Endothelial cell of umbilical vein (primary cell): ENCODE results near the gene CLDND1. TPM values are rescaled to one million over a fixed set of nuclear protein-coding genes. Genes with fewer than 3 reads are reported as not detected.

ENCODE experiments used
- BruUV-seq: library from RNA; stranded (reverse); fragments of 400-500 nt; replicated peaks from 2 replicates; lab custom pipeline; 2021; lab: Mats Ljungman, UMichigan
- CTCF ChIA-PET: fragments of 300-600, 350-600 bp; sonication (Branson Sonifier 250); formaldehyde crosslinking; loops from one replicate; lab custom pipeline; 2021; ENCODE audit warnings: antibody characterized with exemption, inconsistent platforms; lab: Charles Lee
- POLR2A ChIA-PET: fragments of 300-600, 350-600 bp; sonication (Branson Sonifier 250); formaldehyde crosslinking; loops from one replicate; lab custom pipeline; 2021; ENCODE audit warnings: antibody characterized with exemption, inconsistent platforms; lab: Charles Lee
- DNase-seq: peaks from one replicate; pipeline ENCODE4 v3.0.0-alpha.2; 2011; ENCODE audit warnings: low read depth, low spot score
- FAIRE-seq: peaks from 2 replicates; lab custom pipeline; 2011; peaks lifted over from hg19 to GRCh38; lab: Jason Lieb, UNC
- H2AFZ ChIP-seq: 2 replicates; pipeline ENCODE4 v1.6.0; 2012; ENCODE audit warnings: low read depth, low read length, control low read depth, inconsistent platforms
- H3K27ac ChIP-seq: 2 replicates; pipeline ENCODE4 v1.5.1; 2011; ENCODE audit warnings: low read depth, mild to moderate bottlenecking, control low read depth, low read length, moderate library complexity; ENCODE audit not compliant: insufficient read depth
- H3K27me3 ChIP-seq, 2 experiments: 2 replicates each; pipeline versions ENCODE4 v1.6.0 to v1.6.1; 2011; ENCODE audit warnings: low read length in 2 of 2, mixed read lengths in 1 of 2; ENCODE audit not compliant: control insufficient read depth in 2 of 2, insufficient read depth in 2 of 2
- H3K36me3 ChIP-seq, 2 experiments: 2 replicates in 1 of 2; 3 replicates in 1 of 2; pipeline ENCODE4 v1.5.1; 2011; ENCODE audit warnings: low read length in 2 of 2, mild to moderate bottlenecking in 1 of 2, moderate library complexity in 1 of 2; ENCODE audit not compliant: control insufficient read depth in 2 of 2, insufficient read depth in 2 of 2; ENCODE audit errors: extremely low read depth in 1 of 2
- H3K4me1 ChIP-seq: 3 replicates; pipeline ENCODE4 v1.5.1; 2011; ENCODE audit warnings: mild to moderate bottlenecking, low read length; ENCODE audit not compliant: control insufficient read depth, insufficient read depth; ENCODE audit errors: extremely low read depth
- H3K4me2 ChIP-seq: 2 replicates; pipeline ENCODE4 v1.6.1; 2011; ENCODE audit warnings: low read length, control low read depth, mixed read lengths; ENCODE audit not compliant: insufficient read depth
- H3K4me3 ChIP-seq, 3 experiments: fragments of 200-600 bp in 1 of 3; sonication (generic), shearing (Covaris generic) in 1 of 3; replicated peaks in 1 of 3; 2 replicates each; pipeline ENCODE4 v1.5.1; 2011 to 2016; ENCODE audit warnings: control low read depth in 3 of 3, low read length in 3 of 3, mild to moderate bottlenecking in 2 of 3, inconsistent platforms in 1 of 3, low read depth in 1 of 3, moderate library complexity in 1 of 3; ENCODE audit not compliant: insufficient read depth in 1 of 3
- H3K79me2 ChIP-seq: 2 replicates; pipeline ENCODE4 v1.6.0; 2012; ENCODE audit warnings: low read length, inconsistent platforms; ENCODE audit not compliant: control insufficient read depth, insufficient read depth
- H3K9ac ChIP-seq: replicated peaks from 2 replicates; pipeline ENCODE3; 2011; ENCODE audit warnings: low read length, control low read depth; ENCODE audit not compliant: insufficient read depth; ENCODE audit errors: extremely low read depth
- H3K9me1 ChIP-seq: replicated peaks from 3 replicates; pipeline ENCODE4 v1.6.0; 2011; ENCODE audit warnings: mild to moderate bottlenecking, low read length; ENCODE audit not compliant: control insufficient read depth, insufficient read depth; ENCODE audit errors: extremely low read depth
- H3K9me3 ChIP-seq: replicated peaks from 2 replicates; pipeline ENCODE4 v1.5.1; 2012; ENCODE audit warnings: low read length, inconsistent platforms; ENCODE audit not compliant: control insufficient read depth, insufficient read depth
- H4K20me1 ChIP-seq: replicated peaks from 2 replicates; pipeline ENCODE3; 2011; ENCODE audit warnings: mild to moderate bottlenecking, low read length; ENCODE audit not compliant: control insufficient read depth, insufficient read depth; ENCODE audit errors: extremely low read depth
- CTCF ChIP-seq, 2 donors: IDR thresholded peaks; 1 replicate in 1 of 2; 2 replicates in 1 of 2; pipeline ENCODE4 v1.5.1; 2011; ENCODE audit warnings: low read length in 2 of 2, mild to moderate bottlenecking in 2 of 2, moderate library complexity in 2 of 2, control low read depth in 1 of 2, inconsistent platforms in 1 of 2, low read depth in 1 of 2; ENCODE audit not compliant: insufficient read depth in 1 of 2; ENCODE audit errors: extremely low read depth in 1 of 2
- EZH2 ChIP-seq: IDR thresholded peaks from 2 replicates; pipeline ENCODE4 v1.6.1; 2012; ENCODE audit warnings: borderline replicate concordance, low read depth, mild to moderate bottlenecking, moderate library complexity, low read length, inconsistent platforms; ENCODE audit not compliant: severe bottlenecking
- FOS ChIP-seq: IDR thresholded peaks from 2 replicates; pipeline ENCODE4 v1.6.1; 2011; ENCODE audit warnings: mild to moderate bottlenecking, low read length, moderate library complexity, borderline replicate concordance; ENCODE audit not compliant: insufficient read depth
- GATA2 ChIP-seq: IDR thresholded peaks from 2 replicates; pipeline ENCODE4 v1.7.0; 2011; ENCODE audit warnings: low read depth, mild to moderate bottlenecking, moderate library complexity, mixed read lengths, low read length; ENCODE audit not compliant: insufficient read length, insufficient read depth
- JUN ChIP-seq: IDR thresholded peaks from 2 replicates; pipeline ENCODE4 v1.6.1; 2011; ENCODE audit warnings: borderline replicate concordance, low read depth; ENCODE audit not compliant: insufficient read length, insufficient read depth
- MAX ChIP-seq: IDR thresholded peaks from 2 replicates; pipeline ENCODE4 v1.6.1; 2011; ENCODE audit not compliant: insufficient read depth, insufficient read length
- MYC ChIP-seq: IDR thresholded peaks from one replicate; pipeline ENCODE4 v1.6.1; 2011; ENCODE audit warnings: mild to moderate bottlenecking, low read depth, low read length
- POLR2A ChIP-seq: IDR thresholded peaks from 2 replicates; pipeline ENCODE4 v1.6.1; 2012; ENCODE audit warnings: low read depth, mild to moderate bottlenecking, control low read depth, low read length
- POLR2AphosphoS5 ChIP-seq: IDR thresholded peaks from 2 replicates; pipeline ENCODE4 v1.6.1; 2012; ENCODE audit warnings: low read depth, mild to moderate bottlenecking, control low read depth, low read length, moderate library complexity; ENCODE audit not compliant: insufficient read depth
- dilution Hi-C: fragments of 300-500 bp; cut with MboI; formaldehyde crosslinking; loops from one replicate; pipeline ENCODE4 v1.15.0; 2019; ENCODE audit warnings: low sequenced_read_pairs; ENCODE audit not compliant: extremely low pct_ligation_motif_present
- intact Hi-C: fragments of 100-400 bp; cut with micrococcal nuclease; formaldehyde crosslinking; loops from one replicate; pipeline ENCODE4 v1.10.0; 2022
- polyA plus RNA-seq, 4 experiments: library from polyadenylated mRNA; depleted of rRNA in 3 of 4; stranded (reverse) in 3 of 4; unstranded in 1 of 4; fragments of >200 nt; gene quantifications; 2 replicates each; pipeline versions ENCODE4 v1.2.1 to v1.2.3, GENCODE V29; 2011 to 2012; ENCODE audit warnings: missing spikeins in 1 of 4
- total RNA-seq: library from RNA; stranded (reverse); gene quantifications from 2 replicates; pipeline ENCODE4 v1.2.3, GENCODE V29; 2021

The CLDND1 gene
- total and polyA plus RNA-seq, 2 donors (not counting 3 experiments of a cell fraction or from before 2014, with no cell fraction given), result 101 to 214 TPM

GRCh38 chr3:98528474-98529346 lies 6.0 kb upstream of the CLDND1 start:
- no peaks in the 10 kb centered on the region for H4K20me1 ChIP-seq
- TF ChIP-seq FOS, result no peak
- TF ChIP-seq EZH2, result no peak
- TF ChIP-seq GATA2, result no peak
- TF ChIP-seq MAX, result no peak
- no peak for TF ChIP-seq POLR2AphosphoS5
- TF ChIP-seq POLR2A, result no peak
- TF ChIP-seq MYC, result no peak
- no peak for TF ChIP-seq CTCF (IDR thresholded peaks at IDR 0.05; ENCODE audit: extremely low read depth in 1 of 2, insufficient read depth in 1 of 2, low read depth in 1 of 2, low read length in 2 of 2)
- TF ChIP-seq JUN, result no peak
- no peak overlapping the region for H2AFZ ChIP-seq
- CTCF ChIA-PET, result no interaction called here
- H3K36me3 ChIP-seq, result no peaks in the 10 kb centered on the region
- no peaks in the 10 kb centered on the region for H3K9me1 ChIP-seq
- H3K9ac ChIP-seq, result no peak overlapping the region
- intact Hi-C loops (loop anchor here (10.0 kb wide), 1 partner anchor 764 kb away; the partner anchor contains the start of gene ARL6), dilution Hi-C loops (no loop called here)
- FAIRE-seq (no peak), DNase-seq (no peak)
- H3K27ac ChIP-seq, result no peak overlapping the region
- H3K4me3 ChIP-seq, result no peak overlapping the region
- POLR2A ChIA-PET, result no interaction called here
- no peaks in the 10 kb centered on the region for H3K9me3 ChIP-seq
- peaks cover 20 to 22% of the 10 kb centered on the region in 2 experiments for H3K27me3 ChIP-seq
- no TSS peak for BruUV-seq
- H3K4me1 ChIP-seq, result no peaks in the 10 kb centered on the region
- H3K79me2 ChIP-seq, result no peaks in the 10 kb centered on the region
- no peak overlapping the region for H3K4me2 ChIP-seq
